ENCODE results near the gene BPIFB1. TPM values are rescaled to one million over a fixed set of nuclear protein-coding genes. Genes with fewer than 3 reads are reported as not detected.

The BPIFB1 gene
- total RNA-seq, 1 experiment from 2014 or later, result 0.10 TPM

- H3K4me1 ChIP-seq (ENCODE audit: control insufficient read depth, insufficient read depth, low read length), result no peaks in the 10 kb centered on the region
- no peak for TF ChIP-seq CTCF (IDR thresholded peaks at IDR 0.05)
- no peak for TF ChIP-seq TCF7L2 (IDR thresholded peaks at IDR 0.05; ENCODE audit: low read depth, low read length)
- no peak for TF ChIP-seq REST (IDR thresholded peaks at IDR 0.05; ENCODE audit: insufficient read depth in 1 of 2, low read depth in 2 of 2, low read length in 1 of 2)
- TF ChIP-seq POLR2AphosphoS5 (IDR thresholded peaks at IDR 0.05; ENCODE audit: low read depth, low read length), result no peak
- TF ChIP-seq SIN3A (IDR thresholded peaks at IDR 0.05; ENCODE audit: borderline replicate concordance, insufficient read depth, low read depth, low read length), result no peak
- in situ Hi-C loops (cut with HindIII; ENCODE audit: low pct_unique_long_range_greater_than_20kb, low sequenced_read_pairs), result no loop called here
- ATAC-seq, result no peak
- no peak overlapping the region for H3K27ac ChIP-seq (ENCODE audit: low read length)
- BruUV-seq (replicated peaks), result no TSS peak
- no peaks in the 10 kb centered on the region for H3K36me3 ChIP-seq (ENCODE audit: control insufficient read depth, insufficient read depth, low read length)
- H3K27me3 ChIP-seq (ENCODE audit: control insufficient read depth, insufficient read depth, low read length), result no peaks in the 10 kb centered on the region
- ChIA-PET CTCF (interaction anchor here (0.6 kb wide), 1 partner anchor 65 kb away, joined by 10 read pairs; no protein-coding TSS in a partner anchor), POLR2A (interaction anchor here (0.6 kb wide), 1 partner anchor 186 kb away, joined by 11 read pairs; no protein-coding TSS in a partner anchor)
- no peaks in the 10 kb centered on the region for H3K9me3 ChIP-seq (ENCODE audit: control insufficient read depth, insufficient read depth, low read depth, low read length)
- intact Hi-C loops (cut with micrococcal nuclease; ENCODE audit: unreplicated experiment), result no loop called here
- no peak for DNase-seq (ENCODE audit: low read depth, low spot score)
- H3K4me3 ChIP-seq (ENCODE audit: low read depth in 2 of 2, low read length in 2 of 2), result no peak overlapping the region
These were observed 2.2 kb upstream of the BPIFB1 start for GRCh38 chr20:33280775-33281174.

GRCh38 chr20:33281550-33282146 is 1.4 kb upstream of the BPIFB1 start:
- Histone ChIP-seq H3K4me1 (ENCODE audit: control insufficient read depth, insufficient read depth, low read length) (no peaks in the 10 kb centered on the region), H3K27ac (ENCODE audit: low read length) (no peak overlapping the region), H3K9me3 (ENCODE audit: control insufficient read depth, insufficient read depth, low read depth, low read length) (no peaks in the 10 kb centered on the region), H3K4me3 (ENCODE audit: low read depth in 2 of 2, low read length in 2 of 2) (no peak overlapping the region), H3K36me3 (ENCODE audit: control insufficient read depth, insufficient read depth, low read length) (no peaks in the 10 kb centered on the region), H3K27me3 (ENCODE audit: control insufficient read depth, insufficient read depth, low read length) (no peaks in the 10 kb centered on the region)
- BruUV-seq (replicated peaks), result no TSS peak
- no peak for ATAC-seq
- ChIA-PET POLR2A (no interaction called here), CTCF (no interaction called here)
- no peak for DNase-seq (ENCODE audit: low read depth, low spot score)
- intact Hi-C loops (cut with micrococcal nuclease; ENCODE audit: unreplicated experiment) (no loop called here), in situ Hi-C loops (cut with HindIII; ENCODE audit: low pct_unique_long_range_greater_than_20kb, low sequenced_read_pairs) (no loop called here)
- TF ChIP-seq SIN3A (IDR thresholded peaks at IDR 0.05; ENCODE audit: borderline replicate concordance, insufficient read depth, low read depth, low read length) (no peak), CTCF (IDR thresholded peaks at IDR 0.05) (no peak), TCF7L2 (IDR thresholded peaks at IDR 0.05; ENCODE audit: low read depth, low read length) (no peak), REST (IDR thresholded peaks at IDR 0.05; ENCODE audit: insufficient read depth in 1 of 2, low read depth in 2 of 2, low read length in 1 of 2) (no peak), POLR2AphosphoS5 (IDR thresholded peaks at IDR 0.05; ENCODE audit: low read depth, low read length) (no peak)
